GM19193 (cell line): Measurements from ENCODE around the gene NYNRIN.
A peak's percentile ranks its signal among the peaks of the same experiment; 100 is the strongest.

ENCODE experiments used
- POLR2A ChIP-seq: IDR thresholded peaks from 4 replicates; pipeline ENCODE4 v1.6.1; 2011; ENCODE audit not compliant: insufficient read depth, insufficient read length; ENCODE audit errors: extremely low read depth

NYNRIN gene

DNA sequence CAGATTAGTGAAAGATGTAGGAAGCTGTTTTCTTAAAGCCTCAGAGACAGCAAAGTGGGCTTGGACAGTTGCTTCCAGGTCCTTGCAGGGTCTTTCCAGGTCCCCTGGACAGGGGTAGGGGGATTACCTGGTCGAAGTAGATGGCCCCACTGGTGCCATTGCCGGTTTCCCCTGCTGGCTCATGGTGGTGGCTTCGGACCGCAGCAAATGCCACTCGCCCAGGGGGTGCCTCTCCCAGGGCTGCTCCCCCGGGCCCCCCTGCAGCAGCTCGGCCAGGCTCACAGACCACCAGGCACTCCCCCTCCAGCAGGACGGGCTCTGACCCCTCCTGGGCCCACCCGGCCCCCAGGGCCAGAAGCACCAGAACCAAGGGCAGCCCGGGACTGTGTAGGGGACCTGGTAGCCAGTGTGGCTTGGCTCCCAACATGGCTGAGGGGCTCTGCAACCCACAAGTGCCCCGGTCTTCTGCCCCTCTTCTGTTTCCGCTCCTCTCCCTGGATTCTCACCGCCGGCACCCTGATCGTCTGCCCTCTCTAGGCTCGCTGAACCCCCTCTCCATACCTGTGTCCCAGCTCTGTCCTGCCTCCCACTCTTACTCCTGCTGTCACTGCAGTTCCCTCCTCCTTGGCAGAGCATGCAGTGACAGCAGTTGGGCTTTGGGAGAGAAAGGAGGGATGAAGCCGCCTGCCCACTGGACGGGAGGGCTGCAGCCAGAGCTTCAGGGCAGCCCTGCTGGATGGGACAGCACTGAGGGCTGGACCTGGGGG, 30.0 kb downstream of the NYNRIN start:
- no peak for TF ChIP-seq POLR2A

DNA sequence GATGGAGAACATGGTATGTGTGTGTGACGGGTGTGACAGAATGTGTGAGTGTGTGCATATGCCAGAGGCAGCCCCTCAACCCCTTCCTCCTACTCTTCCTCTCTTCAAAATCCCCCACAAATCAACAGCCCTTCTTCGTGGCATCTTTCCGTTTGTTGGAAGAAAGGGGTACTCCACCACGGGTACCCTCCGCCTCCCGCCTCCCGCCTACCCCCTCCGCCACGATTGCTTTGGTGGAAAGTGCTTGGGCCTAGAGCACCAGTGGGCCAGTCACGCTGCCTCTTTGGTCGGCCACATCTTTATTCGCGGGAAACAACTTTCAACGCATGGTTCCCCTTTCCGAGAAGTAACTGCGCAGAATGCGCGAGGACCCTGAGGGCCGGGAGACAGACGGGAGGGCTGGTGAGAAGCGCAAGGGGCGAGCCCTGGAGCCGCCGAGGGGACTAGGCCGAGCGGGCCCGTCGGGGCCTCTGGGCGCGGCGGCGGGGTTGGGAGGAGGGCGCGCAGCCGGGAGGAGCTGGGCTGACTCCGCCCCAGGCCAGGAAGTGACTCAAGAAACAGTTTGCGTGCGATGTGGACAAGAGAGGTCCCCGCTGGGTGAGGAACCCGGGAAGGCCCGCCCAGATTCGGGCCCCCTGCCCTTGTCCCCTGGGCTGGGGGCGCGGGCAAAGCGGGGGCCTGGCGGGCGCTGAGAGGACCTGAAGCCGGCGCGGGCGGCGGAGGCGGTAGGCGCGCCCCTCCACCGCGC, 30.8 kb downstream of the NYNRIN start, which contains the start of the genes CBLN3 and KHNYN:
Gene CBLN3, minus strand, starts transcription at position 274 of the 748 bp plus-strand sequence. CDS start 614 bp downstream, outside the sequence.
Gene KHNYN, plus strand, starts transcription at position 560 of the 748 bp plus-strand sequence. CDS start 777 bp downstream, outside the sequence.
- peak; percentile 95 for TF ChIP-seq POLR2A

DNA sequence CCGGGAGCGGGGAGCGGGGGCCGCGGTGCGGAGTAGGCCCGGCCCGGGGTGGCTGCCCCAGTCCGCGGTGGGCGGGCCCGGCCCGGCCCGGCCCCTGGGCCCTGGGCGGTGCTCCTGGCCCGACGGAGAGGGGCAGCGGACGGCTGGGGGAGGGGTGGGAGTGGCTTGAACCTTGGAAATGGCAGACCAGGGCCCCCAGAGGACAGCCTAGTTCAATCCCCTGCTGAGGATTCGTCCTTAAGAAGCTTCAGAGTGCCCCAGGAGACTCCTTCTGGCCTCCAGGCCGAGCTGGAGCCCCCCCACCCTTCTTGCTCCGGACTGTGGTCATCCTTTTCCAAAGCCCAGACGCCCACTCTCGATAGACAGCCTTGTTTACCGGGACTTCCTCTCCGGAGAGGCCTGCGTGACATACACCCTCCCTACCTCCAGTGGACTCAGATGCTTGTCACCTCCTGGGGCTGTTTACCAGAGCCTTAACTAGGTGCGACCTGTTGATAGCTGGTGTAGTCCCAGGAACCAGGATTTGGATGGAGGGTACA, 31.4 kb downstream of the NYNRIN start:
- TF ChIP-seq POLR2A, result no peak

DNA sequence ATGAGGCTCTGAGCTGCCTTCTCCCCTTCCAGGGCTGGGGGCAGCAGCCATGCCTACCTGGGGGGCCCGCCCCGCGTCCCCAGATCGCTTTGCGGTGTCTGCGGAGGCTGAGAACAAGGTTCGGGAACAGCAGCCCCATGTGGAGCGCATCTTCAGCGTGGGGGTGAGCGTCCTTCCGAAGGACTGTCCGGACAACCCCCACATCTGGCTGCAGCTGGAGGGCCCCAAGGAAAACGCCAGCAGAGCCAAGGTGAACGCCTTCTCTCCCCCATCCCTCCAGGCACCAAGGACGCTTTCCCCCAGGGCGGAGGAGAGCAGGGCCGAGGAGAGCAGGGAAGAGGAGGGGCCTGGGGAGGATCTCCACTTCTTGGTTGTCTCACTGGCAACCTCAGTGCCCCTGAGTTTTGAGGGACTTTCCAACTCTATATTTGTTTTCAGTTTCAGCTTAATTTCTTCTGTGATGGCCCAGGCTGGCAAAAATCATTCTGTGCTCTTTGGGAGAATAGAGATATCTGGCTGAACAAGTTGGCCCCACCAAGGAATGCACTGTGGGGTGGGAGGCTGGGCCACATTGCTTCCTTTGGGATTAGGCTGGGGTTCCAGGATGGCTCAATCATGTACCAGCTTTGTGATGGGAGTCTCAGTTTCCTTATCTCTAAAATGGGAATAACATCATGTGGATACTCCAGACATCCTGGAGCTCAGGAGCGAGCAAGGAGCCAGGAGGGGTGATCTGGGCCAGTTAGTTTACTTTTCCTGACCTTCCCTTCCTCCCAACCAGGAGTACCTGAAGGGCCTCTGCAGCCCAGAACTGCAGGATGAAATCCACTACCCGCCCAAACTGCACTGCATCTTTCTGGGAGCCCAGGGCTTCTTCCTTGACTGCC, 32.1 kb downstream of the NYNRIN start:
- TF ChIP-seq POLR2A, result no peak

DNA sequence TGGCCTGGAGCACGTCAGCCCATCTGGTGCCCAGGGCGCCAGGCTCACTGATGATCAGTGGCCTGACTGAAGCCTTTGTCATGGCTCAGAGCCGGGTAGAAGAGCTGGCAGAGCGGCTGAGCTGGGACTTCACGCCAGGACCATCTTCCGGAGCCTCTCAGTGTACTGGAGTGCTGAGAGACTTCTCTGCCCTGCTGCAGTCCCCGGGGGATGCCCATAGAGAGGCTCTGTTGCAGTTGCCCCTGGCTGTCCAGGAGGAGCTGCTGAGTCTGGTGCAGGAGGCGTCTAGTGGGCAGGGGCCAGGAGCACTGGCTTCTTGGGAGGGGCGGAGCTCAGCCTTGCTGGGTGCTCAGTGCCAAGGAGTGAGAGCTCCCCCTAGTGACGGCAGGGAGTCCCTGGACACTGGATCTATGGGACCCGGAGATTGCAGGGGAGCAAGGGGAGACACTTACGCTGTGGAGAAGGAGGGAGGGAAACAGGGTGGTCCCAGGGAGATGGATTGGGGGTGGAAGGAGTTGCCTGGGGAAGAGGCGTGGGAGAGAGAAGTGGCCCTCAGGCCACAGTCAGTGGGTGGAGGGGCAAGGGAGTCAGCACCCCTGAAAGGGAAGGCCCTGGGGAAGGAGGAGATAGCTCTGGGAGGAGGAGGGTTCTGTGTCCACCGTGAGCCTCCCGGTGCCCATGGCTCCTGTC, 32.9 kb downstream of the NYNRIN start:
- TF ChIP-seq POLR2A, result no peak

DNA sequence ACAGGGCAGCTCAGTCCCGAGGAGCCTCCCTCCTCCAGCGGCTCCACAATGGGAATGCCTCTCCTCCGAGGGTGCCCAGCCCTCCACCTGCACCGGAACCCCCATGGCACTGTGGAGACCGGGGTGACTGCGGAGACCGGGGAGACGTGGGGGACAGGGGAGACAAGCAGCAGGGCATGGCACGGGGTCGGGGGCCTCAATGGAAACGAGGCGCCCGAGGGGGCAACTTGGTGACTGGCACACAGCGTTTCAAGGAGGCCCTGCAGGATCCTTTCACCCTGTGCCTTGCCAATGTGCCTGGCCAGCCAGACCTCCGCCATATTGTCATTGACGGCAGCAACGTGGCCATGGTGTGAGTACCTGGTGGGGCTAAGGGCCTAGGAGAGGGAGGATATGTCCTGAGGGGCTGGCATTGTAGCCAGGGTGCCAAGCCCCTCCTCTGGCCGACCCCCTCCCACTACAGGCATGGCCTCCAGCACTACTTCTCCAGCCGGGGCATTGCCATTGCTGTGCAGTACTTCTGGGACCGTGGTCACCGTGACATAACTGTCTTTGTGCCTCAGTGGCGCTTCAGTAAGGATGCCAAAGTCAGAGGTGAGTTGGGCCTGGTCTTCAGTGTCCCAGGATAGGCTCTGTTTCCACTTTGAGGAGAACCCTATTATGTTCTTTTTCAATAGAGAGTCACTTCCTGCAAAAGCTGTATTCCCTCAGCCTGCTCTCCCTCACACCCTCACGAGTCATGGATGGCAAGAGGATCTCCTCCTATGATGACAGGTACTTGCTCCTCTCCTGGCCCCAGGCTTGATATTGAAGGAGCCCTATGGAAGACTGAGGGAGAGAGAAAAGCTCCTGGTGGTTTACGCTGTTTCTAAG, 33.7 kb downstream of the NYNRIN start:
- peak; percentile 15 for TF ChIP-seq POLR2A

DNA sequence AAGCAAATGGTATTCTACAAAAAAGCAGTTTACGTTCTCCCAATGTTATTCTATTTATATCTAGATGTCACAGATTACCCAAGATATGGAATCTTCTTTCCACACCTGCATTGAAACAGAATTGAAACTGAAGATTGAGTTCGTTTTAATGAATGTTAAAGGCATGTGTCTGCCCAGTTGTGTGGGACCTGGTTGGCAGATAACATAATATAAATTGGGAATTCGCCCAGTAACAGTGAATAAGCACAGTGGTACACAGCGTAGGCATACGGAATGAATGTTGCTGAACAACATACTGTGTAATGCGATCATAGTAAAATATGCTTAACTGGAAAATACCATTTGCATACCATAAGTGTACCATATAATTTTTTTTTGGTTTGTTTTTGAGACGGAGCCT, 35.2 kb downstream of the NYNRIN start:
- no peak for TF ChIP-seq POLR2A

DNA sequence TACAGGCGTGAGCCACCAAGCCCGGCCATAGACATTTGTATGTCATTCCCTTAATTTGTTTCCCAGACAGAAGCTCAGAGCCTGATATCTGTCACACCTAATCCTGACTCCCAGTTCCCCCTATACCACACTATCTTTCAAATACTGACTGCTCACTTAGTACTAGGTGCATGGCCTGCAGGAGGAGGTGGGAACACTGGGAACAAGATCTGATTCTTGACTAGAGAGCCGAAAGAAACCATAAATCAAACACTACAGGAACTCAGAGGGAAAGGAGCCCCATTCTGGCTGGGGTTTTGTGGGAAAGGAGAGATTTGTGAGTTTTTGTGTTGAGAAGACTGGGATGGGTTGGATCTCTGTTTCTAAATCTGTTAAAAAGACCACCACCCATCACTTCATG, 35.9 kb downstream of the NYNRIN start:
- no peak for TF ChIP-seq POLR2A

DNA sequence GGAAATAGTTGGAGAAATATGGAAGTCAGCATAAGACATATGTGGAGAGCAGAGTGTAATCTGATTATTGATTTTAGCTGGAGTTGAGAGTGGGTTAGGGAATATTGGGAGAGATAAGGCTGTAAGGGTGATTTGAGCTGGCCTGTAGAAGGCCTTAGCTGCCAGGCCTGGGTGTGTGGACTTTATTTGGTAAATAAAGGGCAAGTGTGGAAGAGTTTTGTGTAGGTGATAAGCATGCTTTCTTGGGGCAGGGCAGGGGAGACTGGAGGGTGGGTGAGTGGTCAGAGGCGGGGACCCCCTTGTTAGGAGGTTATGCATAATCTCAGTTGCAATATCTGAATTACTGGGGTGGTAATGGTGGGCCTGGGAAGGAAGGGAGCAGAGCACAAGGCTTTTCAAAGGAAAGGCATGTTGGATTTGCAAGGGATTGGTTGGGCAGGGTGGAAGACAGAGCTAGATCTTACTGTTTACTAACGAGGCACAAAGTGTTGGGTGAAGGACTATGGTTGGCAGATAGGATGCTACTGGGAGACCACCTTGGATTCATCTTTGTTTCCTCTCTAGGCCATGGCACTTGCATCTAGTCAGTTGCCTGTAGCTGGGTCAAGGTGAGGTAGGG, 36.5 kb downstream of the NYNRIN start:
- TF ChIP-seq POLR2A, result no peak

DNA sequence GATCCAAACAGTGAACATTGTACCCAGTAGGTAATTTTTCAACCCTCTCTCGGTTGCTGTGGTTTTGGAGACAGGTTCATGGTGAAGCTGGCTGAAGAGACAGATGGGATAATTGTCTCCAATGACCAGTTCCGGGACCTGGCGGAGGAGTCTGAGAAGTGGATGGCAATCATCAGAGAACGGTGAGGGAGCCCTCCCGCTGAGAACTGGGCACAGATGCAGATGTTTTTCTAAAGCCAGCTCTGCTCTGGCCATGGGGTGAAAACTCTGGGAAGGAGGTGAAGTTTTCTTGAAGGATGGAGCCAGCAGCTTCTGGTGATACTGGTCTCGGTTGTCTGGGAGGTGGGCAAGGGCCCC, 37.2 kb downstream of the NYNRIN start:
- no peak for TF ChIP-seq POLR2A

DNA sequence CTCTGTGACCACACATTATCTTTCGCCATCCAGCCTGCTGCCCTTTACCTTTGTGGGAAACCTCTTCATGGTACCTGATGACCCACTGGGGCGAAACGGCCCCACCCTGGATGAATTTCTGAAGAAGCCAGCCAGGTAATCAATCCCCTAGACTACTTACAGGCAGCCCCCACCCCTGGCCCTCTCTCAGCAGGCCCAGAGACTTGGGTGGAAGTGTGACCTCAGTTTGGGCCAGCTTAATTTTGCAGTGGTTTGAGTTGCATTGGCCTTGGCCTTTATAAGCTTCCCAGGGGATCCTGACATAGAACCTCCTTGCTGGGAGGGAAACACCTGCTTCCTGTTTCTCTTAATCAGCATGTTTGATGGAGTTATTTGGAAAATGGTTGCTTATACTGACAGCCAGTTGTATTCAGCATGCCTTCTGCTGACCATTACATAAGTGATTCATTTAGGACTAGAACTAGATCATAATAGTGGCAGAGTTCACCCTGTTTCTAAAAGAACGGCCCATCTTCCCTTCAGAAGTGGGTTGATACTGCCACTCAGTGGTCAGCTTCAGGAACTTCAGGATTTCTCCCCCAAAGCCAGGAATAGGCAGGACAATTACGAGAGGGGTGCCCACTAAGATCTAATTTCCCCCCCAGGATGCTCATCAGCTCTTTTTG, 37.7 kb downstream of the NYNRIN start:
- no peak for TF ChIP-seq POLR2A

DNA sequence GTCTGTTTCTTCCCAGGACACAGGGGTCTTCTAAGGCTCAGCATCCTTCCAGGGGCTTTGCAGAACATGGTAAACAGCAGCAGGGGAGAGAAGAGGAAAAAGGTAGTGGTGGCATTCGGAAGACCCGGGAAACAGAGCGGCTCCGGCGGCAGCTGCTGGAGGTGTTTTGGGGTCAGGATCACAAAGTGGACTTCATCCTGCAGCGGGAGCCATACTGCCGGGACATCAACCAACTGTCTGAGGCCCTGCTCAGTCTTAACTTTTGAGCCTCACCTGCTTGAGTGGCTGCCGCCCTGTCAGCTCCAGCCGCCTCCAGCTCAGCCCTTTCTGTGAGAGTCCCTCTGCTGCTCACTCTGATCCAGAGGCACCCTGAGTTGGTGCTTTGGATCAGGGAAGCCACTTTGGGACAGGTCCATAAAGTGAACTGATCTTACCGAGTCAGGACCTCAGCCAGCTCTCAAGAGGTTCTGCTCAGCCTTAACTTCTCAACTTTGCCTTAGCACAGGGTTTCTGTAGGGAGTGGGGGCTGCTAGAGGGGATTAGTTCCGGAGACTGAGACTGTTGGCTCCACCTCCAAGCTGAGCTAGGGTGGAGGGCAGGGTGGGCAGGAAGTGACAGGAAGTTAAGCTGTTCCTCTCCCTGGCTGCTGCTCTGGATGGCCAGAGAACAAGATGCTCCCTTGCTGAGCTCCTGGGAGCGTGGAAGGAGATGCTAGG, 38.4 kb downstream of the NYNRIN start:
- peak; percentile 8 for TF ChIP-seq POLR2A
